UCSD-AML1 (cell line): Measurements from ENCODE around the gene DMD.

Experiments used
- DNase-seq: peaks from one replicate; lab custom pipeline; 2025; ENCODE audit not compliant: unreplicated experiment; lab: John Stamatoyannopoulos, UW

DMD gene

DNA sequence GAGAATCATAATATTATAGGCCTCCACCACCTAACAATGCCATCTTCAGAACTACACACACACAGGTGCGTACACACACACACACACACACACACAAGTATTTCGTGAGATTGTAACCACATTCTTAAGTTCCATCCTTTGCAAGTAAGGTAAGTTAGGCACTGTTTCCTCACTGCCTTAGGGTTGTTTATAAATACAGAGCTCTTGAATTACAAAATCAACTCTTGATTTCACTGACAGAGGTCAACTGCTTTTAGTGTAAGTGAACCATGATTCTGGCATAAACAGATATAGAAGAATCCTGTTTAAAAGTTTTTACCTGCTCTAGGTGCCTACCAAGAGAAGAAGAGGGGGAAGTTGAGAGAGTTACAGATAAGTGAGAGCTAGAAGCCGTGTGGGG lies 166.1 kb downstream of the DMD start:
- no peak for DNase-seq

DNA sequence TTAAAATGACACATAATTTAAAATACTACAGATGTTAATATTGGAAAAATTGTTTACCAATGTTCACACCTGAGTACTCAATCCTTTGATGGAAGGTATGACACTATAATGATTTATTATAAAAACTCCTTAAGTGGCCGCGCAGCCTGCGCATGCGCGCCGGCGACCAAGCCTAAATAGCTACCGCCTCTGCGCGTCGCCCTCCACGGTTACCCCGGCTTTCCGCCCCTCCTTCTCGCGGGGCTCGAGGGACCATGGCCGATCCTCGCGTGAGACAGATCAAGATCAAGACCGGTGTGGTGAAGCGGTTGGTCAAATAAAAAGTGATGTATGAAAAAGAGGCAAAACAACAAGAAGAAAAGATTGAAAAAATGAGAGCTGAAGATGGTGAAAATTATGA lies 170.2 kb downstream of the DMD start:
- no peak for DNase-seq

DNA sequence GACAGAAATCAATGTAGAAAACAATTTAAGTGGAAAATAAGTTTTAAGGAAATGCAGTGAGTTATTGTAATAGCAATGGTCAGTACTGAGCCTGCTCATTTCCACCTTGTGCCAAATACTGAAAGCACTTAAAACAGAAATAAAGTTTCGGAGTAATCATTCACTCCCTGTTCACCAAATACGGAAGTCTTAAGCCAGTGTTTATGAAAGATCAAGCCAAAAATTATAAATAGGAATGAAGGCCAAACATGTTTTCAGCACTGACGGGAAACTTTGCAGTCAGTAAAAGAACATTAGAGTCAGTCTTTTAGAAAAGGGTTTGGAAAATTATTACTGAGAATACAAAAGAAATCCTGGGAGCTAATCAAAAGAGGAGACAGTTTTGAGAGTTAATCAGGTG lies 178.6 kb downstream of the DMD start:
- no peak for DNase-seq

DNA sequence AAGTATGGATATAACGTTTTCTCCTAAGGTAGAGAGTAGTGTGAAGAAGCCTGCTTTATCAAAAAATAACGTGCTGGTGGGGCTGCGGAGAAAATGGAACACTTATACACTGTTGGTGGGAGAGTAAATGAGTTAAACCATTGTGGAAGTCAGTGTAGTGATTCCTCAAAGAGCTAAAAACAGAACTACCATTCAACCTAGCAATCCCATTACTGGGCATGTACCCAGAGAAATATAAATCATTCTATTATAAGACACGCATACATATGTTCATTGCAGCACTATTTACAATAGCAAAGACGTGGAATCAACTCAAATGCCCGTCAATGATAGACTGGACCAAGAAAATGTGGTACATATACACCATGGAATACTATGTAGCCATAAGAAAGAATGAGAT lies 196.4 kb downstream of the DMD start:
- no peak for DNase-seq

DNA sequence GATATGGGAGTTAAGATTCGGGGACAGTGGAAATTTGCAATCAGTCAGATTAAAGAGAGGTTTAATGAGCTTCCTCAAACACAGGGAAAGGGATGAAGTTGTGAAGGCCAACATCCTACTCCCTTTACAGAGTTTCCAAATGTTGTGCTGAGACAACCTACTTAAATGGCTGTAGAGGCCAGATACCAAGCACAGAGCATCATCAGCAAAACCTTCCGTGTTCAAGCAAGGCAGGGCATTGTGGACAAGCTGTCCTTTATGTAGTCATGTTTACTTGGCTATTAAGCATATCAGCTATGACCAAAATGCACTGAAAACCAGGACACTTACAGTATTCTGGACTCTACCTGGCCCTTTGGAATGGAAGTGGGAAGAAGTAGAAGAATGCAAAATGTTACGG lies 197.3 kb downstream of the DMD start:
- DNase-seq: no peak

DNA sequence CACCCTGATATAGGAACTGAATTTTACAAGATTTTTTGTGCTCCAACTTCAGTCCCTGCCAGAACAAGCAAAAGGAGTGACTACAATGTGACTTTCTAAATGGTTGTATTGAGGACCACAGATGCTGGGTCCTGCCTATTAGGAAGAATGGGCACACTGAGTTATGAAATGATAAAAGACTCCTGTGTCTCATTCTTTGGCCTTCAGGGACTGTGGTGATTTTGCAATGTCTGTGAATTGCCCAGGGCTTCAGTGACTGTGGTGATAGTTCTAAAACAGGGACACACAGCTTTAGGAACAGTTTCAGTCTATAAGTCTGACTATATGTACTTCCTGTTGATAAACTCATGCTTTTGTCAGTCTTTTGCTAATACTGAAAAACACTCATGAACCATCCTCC lies 210.2 kb downstream of the DMD start:
- DNase-seq: no peak

DNA sequence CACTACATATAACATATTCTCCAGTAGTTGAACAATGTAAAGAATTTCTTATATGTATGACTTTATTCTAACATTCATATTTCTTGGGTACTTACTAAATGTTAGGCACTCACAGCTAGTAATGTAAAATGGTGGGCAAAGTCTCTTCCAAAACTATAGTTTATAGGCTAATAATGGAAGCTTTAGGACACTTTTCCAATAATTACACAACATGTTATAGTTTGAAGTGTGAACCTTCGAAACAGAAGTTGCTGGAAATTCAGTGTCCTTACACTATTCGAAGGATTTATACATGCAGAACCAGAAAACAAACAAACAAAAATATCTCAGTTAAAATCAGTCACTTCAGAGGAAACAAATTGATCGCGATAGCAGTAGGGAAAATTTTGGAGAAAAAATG lies 212.6 kb downstream of the DMD start:
- DNase-seq: no peak

DNA sequence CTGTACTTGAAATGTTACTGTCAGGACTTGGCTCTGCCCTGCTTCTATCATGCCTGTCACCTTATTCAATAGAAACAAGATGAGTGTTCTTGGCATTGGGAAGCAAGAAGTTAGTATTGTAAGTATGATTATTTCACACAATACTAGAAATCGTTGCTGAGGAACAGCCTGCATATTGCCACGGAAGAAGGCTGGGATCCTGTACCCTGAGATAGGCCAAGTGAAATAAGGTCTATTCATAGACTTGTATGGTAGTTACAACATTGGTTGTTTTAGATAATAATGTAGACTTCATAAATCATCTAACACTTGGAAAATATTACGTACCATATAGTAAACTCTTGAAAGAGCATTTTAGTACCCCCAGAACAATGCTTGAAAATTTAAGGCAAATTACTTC lies 215.9 kb downstream of the DMD start:
- no peak for DNase-seq

DNA sequence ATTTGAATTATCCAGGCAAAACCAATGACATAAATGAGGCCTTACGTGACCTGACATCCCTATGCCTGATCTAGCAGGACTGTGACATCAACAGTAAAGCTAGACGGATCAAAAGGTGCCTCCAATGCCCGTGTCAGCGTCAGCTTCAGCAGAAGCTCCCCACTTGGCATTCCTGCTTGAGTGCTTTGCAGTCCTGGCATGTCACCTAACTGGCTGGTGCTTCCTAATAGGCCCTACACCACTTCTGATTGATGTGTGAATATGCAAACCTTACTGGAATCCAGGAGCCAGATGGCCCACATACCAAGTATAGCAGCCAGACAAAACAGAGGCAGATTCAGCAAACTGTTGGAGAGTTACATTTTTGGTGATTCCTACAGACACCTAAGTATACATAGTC lies 224.2 kb downstream of the DMD start:
- no peak for DNase-seq

DNA sequence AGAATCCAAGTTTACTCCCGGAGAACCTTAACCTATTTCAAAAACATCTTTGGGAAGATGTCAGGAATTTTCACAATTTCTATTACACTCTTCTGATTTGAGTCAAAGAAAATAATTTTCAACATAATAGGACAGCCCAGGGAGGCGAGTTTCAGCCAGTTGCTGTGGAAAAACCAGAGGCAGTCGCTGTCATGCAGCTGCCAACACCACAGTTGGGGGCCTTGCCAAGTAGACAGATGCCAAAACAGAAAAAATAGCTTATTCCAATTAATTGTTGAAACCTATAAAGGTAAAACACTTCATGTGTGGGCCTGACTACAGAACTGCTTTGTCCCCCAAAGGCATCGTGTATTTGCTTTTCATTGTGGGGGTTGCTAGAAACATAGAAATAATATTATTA lies 225.8 kb downstream of the DMD start:
- DNase-seq: no peak

DNA sequence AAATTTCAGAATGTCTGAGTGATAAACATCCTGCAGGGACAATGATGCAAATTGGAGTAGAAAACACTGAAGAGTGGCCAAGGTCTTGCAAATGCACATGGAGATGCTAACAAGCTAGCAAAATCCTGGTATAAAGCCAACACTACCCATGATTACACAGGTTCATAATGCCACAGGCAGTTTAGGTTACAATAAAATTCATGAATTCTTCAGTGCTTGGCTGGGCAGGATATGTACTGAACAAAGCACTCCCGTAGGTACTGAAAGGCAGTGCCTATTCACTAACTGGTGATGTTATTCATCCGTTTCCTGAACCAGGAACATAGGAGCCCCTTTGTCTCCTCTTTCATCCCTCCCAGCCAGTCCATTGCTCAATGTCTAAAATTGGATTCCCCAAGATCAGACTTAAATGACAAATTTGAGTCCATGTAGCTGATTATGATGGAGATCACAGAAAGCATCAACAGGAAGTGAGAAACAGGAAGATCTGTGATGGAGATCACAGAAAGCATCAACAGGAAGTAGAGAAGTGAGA lies 244.5 kb downstream of the DMD start:
- no peak for DNase-seq

DNA sequence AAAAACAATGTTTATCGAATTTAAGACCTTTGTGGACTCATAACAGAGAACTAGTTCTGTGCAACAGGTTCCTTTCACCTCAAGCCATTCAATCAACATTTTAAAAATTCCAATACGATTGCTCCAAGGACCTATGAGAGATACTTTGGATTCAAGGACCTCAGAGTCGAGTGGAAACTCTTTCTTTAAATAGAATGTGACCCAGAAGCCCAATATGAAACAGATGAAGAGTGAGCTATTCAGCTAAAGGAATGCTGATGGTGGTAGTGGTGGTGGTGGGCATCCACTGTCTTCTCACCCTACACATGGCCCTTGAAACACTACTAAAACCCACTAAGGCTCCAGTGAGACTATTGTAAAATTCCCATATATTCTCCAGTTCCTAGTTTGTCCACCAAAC lies 257.2 kb downstream of the DMD start:
- DNase-seq: no peak

DNA sequence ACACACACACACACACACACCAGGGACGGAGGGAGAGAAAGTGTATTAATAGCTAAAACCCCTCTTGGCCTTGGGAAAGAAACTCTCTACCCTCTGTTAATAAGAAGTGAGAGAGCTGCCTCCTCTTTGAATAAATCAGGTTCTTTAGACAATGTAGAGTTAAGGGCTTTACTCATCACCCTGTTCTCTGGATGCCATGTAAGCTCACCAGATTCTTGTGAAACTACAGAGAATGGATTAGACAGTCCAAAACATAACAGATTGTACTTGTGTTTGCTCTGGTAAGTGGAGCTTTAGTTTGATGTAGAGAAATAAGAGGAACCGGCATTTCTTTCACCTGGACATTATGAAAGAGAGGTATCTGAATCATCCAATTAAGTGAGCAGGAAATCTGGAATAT lies 263.2 kb downstream of the DMD start:
- no peak for DNase-seq

DNA sequence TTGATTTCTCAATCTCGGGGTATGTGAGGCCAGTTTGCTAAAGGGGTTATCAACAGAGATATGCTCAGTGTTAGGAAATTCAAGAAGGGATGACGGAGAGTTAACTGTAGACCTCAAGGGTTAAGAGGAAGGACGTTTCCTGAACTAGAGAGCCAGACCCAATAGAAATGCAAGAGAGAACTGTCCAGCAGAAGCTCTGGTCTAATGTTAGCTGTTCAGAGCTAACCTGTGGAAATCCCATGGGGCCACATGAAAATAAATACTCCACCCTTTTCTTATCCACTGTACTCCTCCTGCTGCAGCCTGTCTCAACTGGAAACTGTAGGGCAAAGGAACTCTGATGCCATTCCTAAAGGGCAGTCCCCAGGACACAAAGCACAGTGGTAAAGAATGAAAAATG lies 274.3 kb downstream of the DMD start:
- no peak for DNase-seq

DNA sequence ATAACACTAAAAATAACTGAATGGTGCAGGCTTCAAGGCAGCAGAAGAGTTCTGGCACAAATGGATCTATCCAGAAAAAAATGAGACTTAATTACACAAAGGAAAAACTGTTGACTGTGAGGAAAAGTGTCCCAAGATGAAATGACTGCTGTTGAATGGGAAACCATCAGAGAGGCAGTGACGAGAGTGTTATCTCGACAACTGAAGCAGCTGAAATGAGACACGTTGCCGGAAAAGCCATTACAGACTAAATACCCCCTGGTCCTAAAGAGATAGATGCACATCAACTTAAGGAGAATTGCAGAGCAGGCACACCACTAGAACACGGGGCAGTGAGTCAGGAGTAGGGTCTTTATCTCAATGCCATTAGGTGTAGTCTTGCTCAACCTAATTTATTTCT lies 277.8 kb downstream of the DMD start:
- no peak for DNase-seq

DNA sequence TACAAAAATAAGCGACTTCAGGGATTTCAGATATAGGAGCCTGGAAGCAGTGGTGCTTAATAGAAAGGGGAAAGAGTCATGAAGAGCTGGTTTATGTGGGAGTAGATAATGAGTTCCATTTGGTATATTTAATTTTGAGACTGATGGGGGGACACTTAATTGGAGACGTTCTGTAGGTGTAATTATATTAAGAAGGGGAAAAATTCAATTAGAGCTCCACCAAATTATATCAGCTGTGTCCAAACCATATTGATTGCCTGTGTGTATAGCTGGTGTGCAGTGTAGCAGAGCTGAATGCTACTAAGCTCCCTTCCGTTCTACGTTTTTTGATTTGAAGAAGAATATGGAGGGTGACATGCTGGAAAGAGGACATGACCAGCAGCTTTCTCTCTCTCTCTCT lies 282.3 kb downstream of the DMD start:
- no peak for DNase-seq

DNA sequence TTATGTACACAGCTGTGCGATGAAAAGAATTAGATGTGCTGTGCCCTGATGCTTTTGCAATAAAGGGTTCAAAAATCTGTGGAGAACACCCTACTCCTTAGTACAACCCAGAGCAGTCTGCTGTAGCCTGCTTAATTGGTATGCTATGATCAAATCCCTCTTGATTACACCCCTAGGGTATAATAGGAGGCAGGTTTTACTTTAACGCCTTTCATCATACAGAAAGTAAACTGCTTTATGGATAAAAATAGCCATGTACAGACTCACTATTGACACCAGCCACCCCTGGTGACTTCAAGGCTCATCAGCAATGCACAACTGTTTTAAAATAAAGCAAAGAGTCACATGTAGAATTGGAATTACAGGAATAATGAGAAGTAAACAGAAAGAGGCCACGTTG lies 315.3 kb downstream of the DMD start:
- no peak for DNase-seq

DNA sequence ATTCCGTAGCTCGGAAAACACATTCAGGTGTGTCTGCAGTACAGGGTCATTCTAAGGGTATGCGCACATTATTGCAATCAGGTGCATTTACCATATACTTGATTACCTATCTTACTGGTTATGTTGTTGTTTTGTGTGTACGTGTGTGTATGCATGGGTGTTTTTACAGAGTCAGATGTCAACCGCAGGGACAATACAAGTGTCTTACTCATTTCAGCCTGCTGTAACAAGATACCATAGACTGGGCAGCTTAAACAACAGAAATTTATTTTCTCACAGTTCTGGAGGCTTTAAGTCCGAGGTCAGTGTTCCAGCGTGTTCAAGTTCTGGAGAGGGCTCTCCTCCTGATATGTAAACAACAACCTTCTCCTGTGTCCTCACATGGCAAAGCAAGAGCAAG lies 316.7 kb downstream of the DMD start:
- no peak for DNase-seq

DNA sequence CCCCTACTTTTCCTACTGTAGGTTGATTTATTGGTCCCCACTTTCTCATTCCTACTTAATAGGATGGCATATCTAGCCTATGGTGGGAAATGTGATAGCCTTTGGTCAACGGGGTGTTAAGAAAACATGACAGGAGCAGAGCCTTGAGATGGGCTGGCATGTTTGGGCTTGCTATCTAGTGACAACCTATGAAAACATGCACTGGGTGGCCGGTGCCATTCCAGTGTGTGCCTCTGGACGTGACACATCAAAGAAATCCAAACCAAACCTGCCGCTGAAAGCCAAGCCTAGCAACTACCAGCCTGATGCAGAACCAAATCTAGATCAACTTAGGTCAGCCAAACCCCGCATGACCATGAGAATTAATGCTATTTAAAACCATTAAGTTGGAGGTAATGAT lies 317.6 kb downstream of the DMD start:
- no peak for DNase-seq

DNA sequence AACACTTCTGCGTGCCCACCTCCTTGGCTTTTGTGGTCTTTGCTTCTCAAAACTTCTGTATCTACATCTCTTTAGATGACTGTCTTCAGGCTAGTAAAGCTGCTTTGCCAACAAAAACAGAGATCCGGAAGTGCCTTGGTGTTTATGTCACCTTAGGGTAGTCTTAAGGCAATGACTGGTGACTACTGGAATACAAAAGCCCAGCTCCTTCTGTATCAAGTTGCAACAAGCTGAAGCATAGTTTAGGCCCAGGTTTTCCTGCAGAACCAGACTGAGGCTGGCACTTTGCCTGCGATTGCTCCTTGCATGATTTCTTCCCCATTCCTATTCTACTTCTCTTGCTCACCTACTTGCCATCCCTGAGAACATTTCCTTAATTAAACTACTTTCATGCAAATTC lies 333.8 kb downstream of the DMD start:
- DNase-seq: no peak

DNA sequence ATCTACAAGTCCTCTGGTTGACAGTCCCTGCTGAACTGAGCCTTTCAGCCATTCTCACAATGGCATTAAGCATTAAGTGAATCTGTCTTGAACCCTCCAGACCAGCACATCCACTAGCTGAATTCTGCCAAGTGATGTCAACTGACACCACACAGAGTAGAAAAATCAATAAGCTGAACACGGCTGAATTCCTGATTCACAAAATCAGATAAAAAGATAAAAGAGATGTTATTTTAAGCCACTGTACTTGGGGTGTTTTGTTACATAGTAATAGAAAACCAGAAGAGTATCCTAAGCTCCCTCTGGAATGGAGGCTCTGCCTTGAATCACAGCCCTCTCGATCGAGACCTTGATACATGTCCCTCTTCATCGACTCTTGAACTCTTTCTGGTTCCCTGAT lies 336.5 kb downstream of the DMD start:
- DNase-seq: no peak

DNA sequence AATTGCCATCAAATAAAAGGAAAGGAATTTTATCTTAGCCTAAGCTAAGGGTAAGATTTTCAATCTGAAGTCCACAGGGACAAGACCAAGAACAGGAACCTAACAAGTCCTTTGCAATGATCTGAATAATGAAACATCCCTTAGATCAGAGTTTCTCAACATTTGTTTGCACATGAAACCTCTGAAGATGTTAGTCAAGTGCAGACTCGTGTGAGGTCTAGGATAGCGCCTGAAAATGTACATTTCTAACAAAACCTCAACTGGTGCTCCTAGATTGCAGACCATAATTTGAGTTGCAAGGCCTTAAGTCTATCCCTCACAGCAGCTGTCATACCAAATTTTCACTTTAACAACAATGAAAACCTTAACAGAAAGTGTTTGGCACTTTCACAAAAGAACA lies 337.6 kb downstream of the DMD start:
- DNase-seq: no peak

DNA sequence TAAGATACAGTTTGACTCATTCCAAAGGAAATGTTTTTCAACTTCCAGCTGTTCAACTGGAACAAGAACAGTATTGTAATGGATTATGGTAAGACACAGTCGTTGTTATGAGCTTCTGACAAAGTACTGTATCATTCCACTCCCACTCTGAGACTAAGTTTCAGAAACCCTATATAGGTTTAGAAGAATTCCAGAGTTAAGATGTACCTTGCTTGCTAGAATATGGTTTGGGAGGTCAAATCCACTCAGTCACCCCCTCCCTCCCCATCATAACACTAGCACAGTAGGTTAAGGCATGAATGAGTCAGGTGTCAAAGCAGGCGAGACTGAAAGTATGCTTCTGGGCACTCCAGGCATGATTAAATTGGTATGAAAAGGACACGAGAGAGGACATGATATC lies 339.7 kb downstream of the DMD start:
- DNase-seq: no peak

DNA sequence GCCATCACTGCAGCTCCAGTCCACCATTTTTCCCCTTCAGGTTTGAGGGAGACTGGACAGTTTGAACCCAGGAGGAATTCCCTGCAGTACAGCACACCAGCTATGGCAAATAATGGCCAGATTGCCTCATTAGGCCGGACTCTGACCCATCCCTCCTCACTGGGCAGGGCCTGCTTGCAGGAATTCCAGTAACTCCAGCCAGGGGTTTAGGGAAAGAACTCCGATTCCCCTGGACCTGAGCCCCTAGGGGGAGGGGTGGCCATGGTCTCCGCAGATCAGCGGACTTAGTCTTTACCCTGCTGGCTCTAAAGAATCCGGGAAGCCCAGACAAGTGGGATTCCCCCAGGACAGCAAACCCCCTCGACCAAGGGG lies 342.8 kb downstream of the DMD start:
- no peak for DNase-seq
